Left lung (tissue), 10 donors: Measurements from ENCODE around the gene NLRC5. TPM values are rescaled to one million over a fixed set of nuclear protein-coding genes. Genes with fewer than 3 reads are reported as not detected.

Experiments
- ATAC-seq: fragments of 200-7000 bp; cut with Tn5 transposase; one replicate; pipeline ENCODE4 v1.9.1; 2020; ENCODE audit warnings: moderate library complexity
- DNase-seq, 4 donors: peaks; one replicate each; pipeline ENCODE4 v3.0.0-alpha.2; 2013 to 2020
- H3K27ac ChIP-seq, 2 donors: fragments of 200-600 bp; sonication (generic) in 1 of 2; one replicate each; pipeline versions ENCODE4 v1.5.0 to v1.8.0; 2020 to 2021
- H3K27me3 ChIP-seq, 2 donors: fragments of 200-600 bp; sonication (generic) in 1 of 2; one replicate each; pipeline versions ENCODE4 v1.5.0 to v1.8.0; 2020 to 2021
- H3K36me3 ChIP-seq, 2 donors: fragments of 200-600 bp; sonication (generic) in 1 of 2; one replicate each; pipeline versions ENCODE4 v1.5.0 to v1.8.0; 2020 to 2021
- H3K4me1 ChIP-seq, 2 donors: fragments of 200-600 bp; one replicate each; pipeline ENCODE4 v1.8.0; 2021
- H3K4me3 ChIP-seq, 2 donors: fragments of 200-600 bp; sonication (generic) in 1 of 2; one replicate each; pipeline versions ENCODE4 v1.5.0 to v1.8.0; 2020 to 2021; ENCODE audit warnings: mild to moderate bottlenecking in 1 of 2
- H3K9me3 ChIP-seq, 2 donors: fragments of 200-600 bp; sonication (generic) in 1 of 2; one replicate each; pipeline versions ENCODE4 v1.5.0 to v1.8.0; 2020 to 2021
- CTCF ChIP-seq, 2 donors: fragments of 200-600 bp; sonication (generic) in 1 of 2; IDR thresholded peaks; one replicate each; pipeline versions ENCODE4 v1.5.0 to v1.8.0; 2021; ENCODE audit warnings: antibody characterized with exemption in 2 of 2
- intact Hi-C, 2 donors: fragments of 100-400 bp; cut with DNase I; formaldehyde crosslinking; loops; one replicate each; pipeline versions ENCODE4 v1.11.2 to v1.14.2; 2022
- polyA plus RNA-seq, 6 donors: library from polyadenylated mRNA; unstranded; fragments of 120-200 nt; gene quantifications; one replicate each; pipeline ENCODE4 v1.2.1, GENCODE V29; 2013; ENCODE audit not compliant: insufficient read length in 6 of 6
- total RNA-seq, 2 donors: library from RNA; stranded (reverse); fragmentation: NEBNext Ultra II Directional; extraction: Animal tissue kit (Norgen Biotek cat#: 25700); gene quantifications; one replicate each; pipeline ENCODE4 v1.2.1, GENCODE V29; 2021
- donor health status: DM: no; HTN: yes; CAD: no.
- donor health status: DM: no; HTN: no; CAD: no.

NLRC5 gene
- total and polyA plus RNA-seq, 8 donors: 9.8 to 93.3 (median 12.9) TPM

GRCh38 chr16:57077714-57078113 is 88.4 kb downstream of the NLRC5 start:
- intact Hi-C loops: no loop called here
- no peaks in the 10 kb centered on the region for H3K27me3 ChIP-seq
- ATAC-seq (no peak), DNase-seq (no peak)
- no peak overlapping the region for H3K4me3 ChIP-seq
- H3K4me1 ChIP-seq: no peaks in the 10 kb centered on the region
- no peaks in the 10 kb centered on the region for H3K9me3 ChIP-seq
- peaks cover 0 to 100% of the 10 kb centered on the region in 2 donors for H3K36me3 ChIP-seq
- H3K27ac ChIP-seq: no peak overlapping the region
- TF ChIP-seq CTCF (IDR thresholded peaks at IDR 0.05): no peak

GRCh38 chr16:57081744-57082143 is 92.4 kb downstream of the NLRC5 start:
- peaks cover 3 to 20% of the 10 kb centered on the region in 2 donors for H3K4me1 ChIP-seq
- peaks cover 0 to 68% of the 10 kb centered on the region in 2 donors for H3K36me3 ChIP-seq
- H3K9me3 ChIP-seq: no peaks in the 10 kb centered on the region
- H3K27me3 ChIP-seq: no peaks in the 10 kb centered on the region
- intact Hi-C loops: loop anchor here in 1 of 2 donors (5.0 to 10.0 kb wide), 2 partner anchors 86 to 213 kb away; no protein-coding TSS in a partner anchor
- ATAC-seq (no peak), DNase-seq (no peak)
- H3K4me3 ChIP-seq: no peak overlapping the region
- no peak for TF ChIP-seq CTCF (IDR thresholded peaks at IDR 0.05)
- H3K27ac ChIP-seq: no peak overlapping the region

GRCh38 chr16:57082664-57083063 is 93.3 kb downstream of the NLRC5 start:
- TF ChIP-seq CTCF (IDR thresholded peaks at IDR 0.05): no peak
- Histone ChIP-seq H3K4me1 (peaks cover 3 to 20% of the 10 kb centered on the region in 2 donors), H3K27ac (no peak overlapping the region), H3K9me3 (no peaks in the 10 kb centered on the region), H3K4me3 (no peak overlapping the region), H3K27me3 (no peaks in the 10 kb centered on the region), H3K36me3 (peaks cover 0 to 59% of the 10 kb centered on the region in 2 donors)
- no peak for ATAC-seq
- intact Hi-C loops: loop anchor here in 1 of 2 donors (5.0 to 10.0 kb wide), 2 partner anchors 85 to 212 kb away; no protein-coding TSS in a partner anchor
- no peak for DNase-seq

GRCh38 chr16:57083485-57084126 is 94.2 kb downstream of the NLRC5 start:
- H3K4me1 ChIP-seq: peaks cover 3 to 20% of the 10 kb centered on the region in 2 donors
- peak overlapping the region in 1 of 2 donors; percentile 81 for H3K27ac ChIP-seq
- TF ChIP-seq CTCF (IDR thresholded peaks at IDR 0.05): no peak
- intact Hi-C loops: loop anchor here in 1 of 2 donors (5.0 to 10.0 kb wide), 2 partner anchors 84 to 211 kb away; no protein-coding TSS in a partner anchor
- H3K9me3 ChIP-seq: no peaks in the 10 kb centered on the region
- H3K36me3 ChIP-seq: peaks cover 0 to 49% of the 10 kb centered on the region in 2 donors
- ATAC-seq: no peak
- no peak overlapping the region for H3K4me3 ChIP-seq
- no peak for DNase-seq
- H3K27me3 ChIP-seq: no peaks in the 10 kb centered on the region

GRCh38 chr16:57084257-57084770 is 95.0 kb downstream of the NLRC5 start:
- peak; percentile 54 to 86 (median 79) for DNase-seq
- ATAC-seq: peak; percentile 98
- H3K4me1 ChIP-seq: peaks cover 3 to 20% of the 10 kb centered on the region in 2 donors
- intact Hi-C loops: loop anchor here in 1 of 2 donors (5.0 to 10.0 kb wide), 2 partner anchors 83 to 210 kb away; no protein-coding TSS in a partner anchor
- no peaks in the 10 kb centered on the region for H3K27me3 ChIP-seq
- no peaks in the 10 kb centered on the region for H3K9me3 ChIP-seq
- H3K4me3 ChIP-seq: no peak overlapping the region
- peak; percentile 95 to 98 for TF ChIP-seq CTCF (IDR thresholded peaks at IDR 0.05)
- H3K27ac ChIP-seq: peak overlapping the region in 1 of 2 donors; percentile 81
- H3K36me3 ChIP-seq: peaks cover 0 to 42% of the 10 kb centered on the region in 2 donors
